ENCODE data around the gene CCR8.
"Not testable (repeated sequence)": the region's sequence is repeated elsewhere in the genome, so short reads cannot be mapped to it uniquely, and the experiment has no call there.

CCR8 gene

GRCh38 chr3:39361252-39361927 is 31.9 kb downstream of the CCR8 start:
- Mint-ChIP-seq H3K27ac (no peak overlapping the region), H3K4me3 (no peak overlapping the region), H3K36me3 (ENCODE audit: low read depth) (no peaks in the 10 kb centered on the region), H3K9me3 (no peaks in the 10 kb centered on the region), H3K27me3 (ENCODE audit: low read depth) (no peaks in the 10 kb centered on the region), H3K4me1 (no peaks in the 10 kb centered on the region)
- no peak for TF ChIP-seq CTCF (IDR thresholded peaks at IDR 0.05; ENCODE audit: unreplicated experiment in 3 of 3)

DNA sequence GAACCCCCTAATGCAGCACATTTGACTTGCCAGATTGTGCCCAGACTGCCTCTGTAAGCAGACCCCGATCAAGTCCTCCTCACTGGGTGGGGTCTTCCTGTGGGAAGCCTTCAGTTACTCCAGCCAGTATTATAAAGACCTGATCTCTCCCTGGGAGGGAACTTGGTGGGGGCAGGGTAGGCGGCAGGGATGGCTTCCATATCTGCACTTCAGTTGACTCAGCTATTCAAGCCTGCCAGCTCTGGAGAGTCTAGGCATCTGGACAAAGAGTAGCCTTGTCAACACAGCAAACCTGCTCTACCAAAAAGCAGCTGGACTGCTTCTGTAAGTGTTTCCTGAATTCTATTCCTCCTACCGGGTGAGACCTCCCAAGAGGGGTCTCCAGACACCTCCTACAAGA is 32.7 kb downstream of the CCR8 start:
- Mint-ChIP-seq H3K9me3 (no peaks in the 10 kb centered on the region), H3K4me3 (no peak overlapping the region), H3K27me3 (ENCODE audit: low read depth) (no peaks in the 10 kb centered on the region), H3K4me1 (no peaks in the 10 kb centered on the region), H3K27ac (no peak overlapping the region), H3K36me3 (ENCODE audit: low read depth) (no peaks in the 10 kb centered on the region)
- no peak for TF ChIP-seq CTCF (IDR thresholded peaks at IDR 0.05; ENCODE audit: unreplicated experiment in 3 of 3)

DNA sequence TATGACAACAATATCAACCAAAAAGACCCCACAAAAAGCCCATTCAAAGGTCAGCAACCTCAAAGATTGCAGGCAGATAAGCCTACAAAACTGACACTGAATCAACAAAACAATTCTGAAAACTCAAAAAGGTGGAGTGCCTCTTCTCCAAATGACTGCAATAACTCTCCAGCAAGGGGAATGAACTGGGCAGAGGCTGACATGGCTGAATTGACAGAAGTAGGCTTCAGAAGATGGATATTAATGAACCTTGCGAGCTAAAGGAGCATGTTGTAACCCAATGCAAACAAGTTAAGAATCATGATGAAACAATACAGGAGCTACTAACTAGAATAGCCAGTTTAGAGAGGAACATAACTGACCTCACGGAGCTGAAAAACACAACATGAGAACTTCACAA is 33.3 kb downstream of the CCR8 start:
- no peaks in the 10 kb centered on the region for H3K4me1 Mint-ChIP-seq
- no peak for TF ChIP-seq CTCF (IDR thresholded peaks at IDR 0.05; ENCODE audit: unreplicated experiment in 3 of 3)
- H3K27me3 Mint-ChIP-seq (ENCODE audit: low read depth), result no peaks in the 10 kb centered on the region
- H3K4me3 Mint-ChIP-seq, result no peak overlapping the region
- no peaks in the 10 kb centered on the region for H3K36me3 Mint-ChIP-seq (ENCODE audit: low read depth)
- no peak overlapping the region for H3K27ac Mint-ChIP-seq
- H3K9me3 Mint-ChIP-seq, result no peaks in the 10 kb centered on the region

DNA sequence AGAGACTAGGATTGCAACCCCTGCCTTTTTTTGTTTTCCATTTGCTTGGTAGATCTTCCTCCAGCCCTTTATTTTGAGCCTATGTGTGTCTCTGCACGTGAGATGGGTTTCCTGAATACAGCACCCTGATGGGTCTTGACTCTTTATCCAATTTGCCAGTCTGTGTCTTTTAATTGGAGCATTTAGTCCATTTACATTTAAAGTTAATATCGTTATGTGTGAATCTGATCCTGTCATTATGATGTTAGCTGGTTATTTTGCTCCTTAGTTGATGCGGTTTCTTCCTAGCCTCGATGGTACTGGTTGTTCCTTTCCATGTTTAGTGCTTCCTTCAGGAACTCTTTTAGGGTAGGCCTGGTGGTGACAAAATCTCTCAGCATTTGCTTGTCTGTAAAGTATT is 40.9 kb downstream of the CCR8 start:
- peaks cover 30% of the 10 kb centered on the region for H3K9me3 Mint-ChIP-seq
- H3K4me1 Mint-ChIP-seq; H3K36me3 Mint-ChIP-seq (ENCODE audit: low read depth); H3K27me3 Mint-ChIP-seq (ENCODE audit: low read depth); H3K4me3 Mint-ChIP-seq; H3K27ac Mint-ChIP-seq: not testable (repeated sequence)

DNA sequence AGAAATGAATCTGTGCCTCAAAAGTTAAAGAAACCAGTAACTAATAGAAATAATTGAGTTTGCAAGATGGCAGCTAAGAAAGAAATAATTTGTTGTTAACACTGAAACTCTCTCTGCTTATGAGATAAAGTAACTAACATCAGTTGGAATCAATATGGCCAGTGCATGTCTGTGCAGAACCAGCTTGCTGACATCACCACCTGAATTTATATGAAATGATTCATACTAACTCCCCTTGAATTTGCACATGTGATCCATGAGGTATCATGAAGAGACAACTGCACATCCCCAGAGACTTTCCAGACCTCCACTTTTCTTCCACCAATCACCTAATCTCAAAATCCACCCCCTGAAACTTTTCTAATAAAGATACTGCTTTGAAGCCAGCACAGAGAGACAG is 43.3 kb downstream of the CCR8 start:
- no peak for TF ChIP-seq CTCF (IDR thresholded peaks at IDR 0.05; ENCODE audit: unreplicated experiment in 3 of 3)
- Mint-ChIP-seq H3K9me3 (peaks cover 30% of the 10 kb centered on the region), H3K27ac (no peak overlapping the region), H3K4me1 (no peaks in the 10 kb centered on the region), H3K36me3 (ENCODE audit: low read depth) (no peaks in the 10 kb centered on the region), H3K4me3 (no peak overlapping the region), H3K27me3 (ENCODE audit: low read depth) (no peaks in the 10 kb centered on the region)

GRCh38 chr3:39376959-39377634 is 47.6 kb downstream of the CCR8 start:
- Mint-ChIP-seq H3K36me3 (ENCODE audit: low read depth) (no peaks in the 10 kb centered on the region), H3K4me1 (no peaks in the 10 kb centered on the region), H3K4me3 (no peak overlapping the region), H3K27me3 (ENCODE audit: low read depth) (no peaks in the 10 kb centered on the region), H3K27ac (no peak overlapping the region), H3K9me3 (peaks cover 11% of the 10 kb centered on the region)
- TF ChIP-seq CTCF (IDR thresholded peaks at IDR 0.05; ENCODE audit: unreplicated experiment in 3 of 3), result no peak

All from nephron (organoid).